ENCODE data around the gene EFCAB8. TPM values are rescaled to one million over a fixed set of nuclear protein-coding genes. Genes with fewer than 3 reads are reported as not detected.
"Not testable (repeated sequence)": the region's sequence is repeated elsewhere in the genome, so short reads cannot be mapped to it uniquely, and the experiment has no call there.

EFCAB8 gene
- total and polyA plus RNA-seq, 4 donors: 0.25 TPM; not detected in 3

DNA sequence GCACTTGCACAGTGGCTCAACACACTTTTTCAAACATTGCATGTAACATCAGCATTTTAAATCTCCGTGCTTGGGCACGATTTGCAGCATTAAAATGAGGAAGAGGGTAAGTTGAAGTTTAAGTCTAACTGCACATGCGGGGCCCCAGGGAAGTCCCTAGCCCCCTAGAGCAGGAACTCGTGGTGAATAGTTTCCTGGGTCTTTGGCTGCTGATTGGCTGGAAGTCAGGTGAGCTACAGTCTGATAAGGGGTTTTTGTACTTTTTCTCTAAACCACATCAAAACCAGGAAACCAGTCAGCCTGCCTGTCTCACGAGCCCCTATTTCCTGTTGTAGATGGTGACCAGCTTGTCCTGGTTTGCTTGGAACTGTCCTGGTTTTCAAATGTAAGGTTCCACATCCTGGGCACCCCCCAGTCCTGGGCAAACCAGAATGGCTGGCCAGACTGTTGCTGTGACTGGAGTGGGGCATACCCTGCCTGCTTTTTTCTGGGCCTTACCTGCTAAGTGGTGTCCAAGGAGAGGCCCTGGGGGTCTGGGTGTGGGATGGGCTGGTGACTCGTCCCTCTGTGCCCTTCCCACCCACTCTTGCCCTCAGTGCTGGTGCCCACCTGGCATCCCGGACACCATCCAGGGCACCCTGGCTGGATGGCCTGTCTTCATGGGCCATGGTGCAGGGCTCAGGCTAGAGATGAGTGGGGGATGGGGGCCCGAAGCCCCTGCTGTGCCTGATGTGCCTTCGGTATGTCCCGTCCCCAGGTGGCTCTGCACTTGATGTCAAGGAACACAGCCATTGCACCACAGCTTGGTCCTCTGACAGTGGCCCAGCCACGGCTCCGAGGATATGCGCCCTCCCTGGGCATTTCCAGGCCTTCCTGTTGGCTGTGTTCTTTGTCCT is 113.7 kb downstream of the EFCAB8 start:
- DNase-seq (ENCODE audit: low spot score): peak; percentile 29
- no peaks in the 10 kb centered on the region for H3K4me1 ChIP-seq (ENCODE audit: control insufficient read depth in 4 of 4, insufficient read depth in 4 of 4, low read length in 3 of 4)
- no peaks in the 10 kb centered on the region for H3K9me3 ChIP-seq (ENCODE audit: control insufficient read depth in 4 of 4, low read length in 3 of 4)
- no peak overlapping the region for H3K4me3 ChIP-seq (ENCODE audit: low read depth in 1 of 3, low read length in 3 of 3)
- no peaks in the 10 kb centered on the region for H3K27me3 ChIP-seq (ENCODE audit: control insufficient read depth in 4 of 4, insufficient read depth in 4 of 4, low read length in 3 of 4)
- no peak overlapping the region for H3K9ac ChIP-seq (ENCODE audit: low read depth in 1 of 2, low read length in 2 of 2)
- no peak for TF ChIP-seq FOXA2 (IDR thresholded peaks at IDR 0.05)
- no peaks in the 10 kb centered on the region for H3K36me3 ChIP-seq (ENCODE audit: control insufficient read depth in 4 of 4, insufficient read depth in 3 of 4, low read depth in 1 of 4, low read length in 3 of 4)
- peak overlapping the region in 1 of 2 donors; percentile 40 for H3K27ac ChIP-seq (ENCODE audit: low read depth in 1 of 2, low read length in 2 of 2)
- 82% methylated on average over 13 of the region's 13 CpGs for WGBS

DNA sequence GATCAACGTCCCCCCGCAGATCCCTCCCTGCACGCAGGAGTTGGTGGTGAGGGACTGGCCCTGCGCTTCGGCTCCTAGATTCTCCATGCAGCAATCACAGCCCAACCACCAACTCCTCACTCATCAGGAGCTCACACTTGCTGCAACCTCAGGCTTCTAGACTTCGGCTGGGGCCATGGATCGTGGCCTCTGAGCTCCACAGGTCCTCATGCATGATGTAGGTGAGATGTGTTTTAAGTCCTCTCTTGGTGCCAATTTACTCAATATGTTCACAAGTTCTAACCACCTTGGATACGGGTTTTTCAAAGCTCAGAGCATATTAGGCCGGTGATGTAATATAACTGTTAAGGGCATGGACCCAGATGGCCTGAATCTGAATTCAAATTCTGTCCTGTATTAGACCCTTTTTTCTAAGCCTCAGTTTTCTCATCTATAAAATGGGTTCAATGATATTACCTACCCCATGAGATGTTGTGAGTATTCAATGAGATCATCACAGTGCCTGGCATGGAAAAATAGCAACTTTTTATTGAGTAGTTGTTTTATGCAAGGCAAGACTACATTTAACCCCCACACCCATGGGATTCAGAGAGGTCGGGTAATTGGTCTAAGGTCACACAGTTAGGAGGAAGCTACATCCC is 114.5 kb downstream of the EFCAB8 start:
- no peak for DNase-seq (ENCODE audit: low spot score)
- no peaks in the 10 kb centered on the region for H3K4me1 ChIP-seq (ENCODE audit: control insufficient read depth in 4 of 4, insufficient read depth in 4 of 4, low read length in 3 of 4)
- no peak overlapping the region for H3K9ac ChIP-seq (ENCODE audit: low read depth in 1 of 2, low read length in 2 of 2)
- H3K27me3 ChIP-seq (ENCODE audit: control insufficient read depth in 4 of 4, insufficient read depth in 4 of 4, low read length in 3 of 4): no peaks in the 10 kb centered on the region
- TF ChIP-seq, protein P1, sequence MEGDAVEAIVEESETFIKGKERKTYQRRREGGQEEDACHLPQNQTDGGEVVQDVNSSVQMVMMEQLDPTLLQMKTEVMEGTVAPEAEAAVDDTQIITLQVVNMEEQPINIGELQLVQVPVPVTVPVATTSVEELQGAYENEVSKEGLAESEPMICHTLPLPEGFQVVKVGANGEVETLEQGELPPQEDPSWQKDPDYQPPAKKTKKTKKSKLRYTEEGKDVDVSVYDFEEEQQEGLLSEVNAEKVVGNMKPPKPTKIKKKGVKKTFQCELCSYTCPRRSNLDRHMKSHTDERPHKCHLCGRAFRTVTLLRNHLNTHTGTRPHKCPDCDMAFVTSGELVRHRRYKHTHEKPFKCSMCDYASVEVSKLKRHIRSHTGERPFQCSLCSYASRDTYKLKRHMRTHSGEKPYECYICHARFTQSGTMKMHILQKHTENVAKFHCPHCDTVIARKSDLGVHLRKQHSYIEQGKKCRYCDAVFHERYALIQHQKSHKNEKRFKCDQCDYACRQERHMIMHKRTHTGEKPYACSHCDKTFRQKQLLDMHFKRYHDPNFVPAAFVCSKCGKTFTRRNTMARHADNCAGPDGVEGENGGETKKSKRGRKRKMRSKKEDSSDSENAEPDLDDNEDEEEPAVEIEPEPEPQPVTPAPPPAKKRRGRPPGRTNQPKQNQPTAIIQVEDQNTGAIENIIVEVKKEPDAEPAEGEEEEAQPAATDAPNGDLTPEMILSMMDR (IDR thresholded peaks at IDR 0.05; ENCODE audit: low read depth, low read length, missing input control): no peak
- no peak for TF ChIP-seq NR2F2 (IDR thresholded peaks at IDR 0.05)
- TF ChIP-seq HNF4A (conservative IDR thresholded peaks at IDR 0.05): no peak
- no peak for TF ChIP-seq YY1 (IDR thresholded peaks at IDR 0.05)
- no peak for TF ChIP-seq RXRA (IDR thresholded peaks at IDR 0.05)
- TF ChIP-seq HNF4G (IDR thresholded peaks at IDR 0.05): no peak
- TF ChIP-seq, protein P2, sequence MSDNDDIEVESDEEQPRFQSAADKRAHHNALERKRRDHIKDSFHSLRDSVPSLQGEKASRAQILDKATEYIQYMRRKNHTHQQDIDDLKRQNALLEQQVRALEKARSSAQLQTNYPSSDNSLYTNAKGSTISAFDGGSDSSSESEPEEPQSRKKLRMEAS (IDR thresholded peaks at IDR 0.05): no peak
- TF ChIP-seq, protein P3, sequence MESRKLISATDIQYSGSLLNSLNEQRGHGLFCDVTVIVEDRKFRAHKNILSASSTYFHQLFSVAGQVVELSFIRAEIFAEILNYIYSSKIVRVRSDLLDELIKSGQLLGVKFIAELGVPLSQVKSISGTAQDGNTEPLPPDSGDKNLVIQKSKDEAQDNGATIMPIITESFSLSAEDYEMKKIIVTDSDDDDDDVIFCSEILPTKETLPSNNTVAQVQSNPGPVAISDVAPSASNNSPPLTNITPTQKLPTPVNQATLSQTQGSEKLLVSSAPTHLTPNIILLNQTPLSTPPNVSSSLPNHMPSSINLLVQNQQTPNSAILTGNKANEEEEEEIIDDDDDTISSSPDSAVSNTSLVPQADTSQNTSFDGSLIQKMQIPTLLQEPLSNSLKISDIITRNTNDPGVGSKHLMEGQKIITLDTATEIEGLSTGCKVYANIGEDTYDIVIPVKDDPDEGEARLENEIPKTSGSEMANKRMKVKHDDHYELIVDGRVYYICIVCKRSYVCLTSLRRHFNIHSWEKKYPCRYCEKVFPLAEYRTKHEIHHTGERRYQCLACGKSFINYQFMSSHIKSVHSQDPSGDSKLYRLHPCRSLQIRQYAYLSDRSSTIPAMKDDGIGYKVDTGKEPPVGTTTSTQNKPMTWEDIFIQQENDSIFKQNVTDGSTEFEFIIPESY (IDR thresholded peaks at IDR 0.05): no peak
- TF ChIP-seq FOXA2 (IDR thresholded peaks at IDR 0.05): no peak
- TF ChIP-seq RAD21 (IDR thresholded peaks at IDR 0.05): no peak
- TF ChIP-seq JUND (IDR thresholded peaks at IDR 0.05): no peak
- no peak for TF ChIP-seq SP1 (IDR thresholded peaks at IDR 0.05)
- TF ChIP-seq EGR1 (IDR thresholded peaks at IDR 0.05; ENCODE audit: low read depth in 2 of 2): no peak
- H3K36me3 ChIP-seq (ENCODE audit: control insufficient read depth in 4 of 4, insufficient read depth in 3 of 4, low read depth in 1 of 4, low read length in 3 of 4): no peaks in the 10 kb centered on the region
- no peaks in the 10 kb centered on the region for H3K9me3 ChIP-seq (ENCODE audit: control insufficient read depth in 4 of 4, low read length in 3 of 4)
- H3K4me3 ChIP-seq (ENCODE audit: low read depth in 1 of 3, low read length in 3 of 3): no peak overlapping the region
- no peak overlapping the region for H3K27ac ChIP-seq (ENCODE audit: low read depth in 1 of 2, low read length in 2 of 2)
- 84% methylated on average over 10 of the region's 10 CpGs for WGBS

DNA sequence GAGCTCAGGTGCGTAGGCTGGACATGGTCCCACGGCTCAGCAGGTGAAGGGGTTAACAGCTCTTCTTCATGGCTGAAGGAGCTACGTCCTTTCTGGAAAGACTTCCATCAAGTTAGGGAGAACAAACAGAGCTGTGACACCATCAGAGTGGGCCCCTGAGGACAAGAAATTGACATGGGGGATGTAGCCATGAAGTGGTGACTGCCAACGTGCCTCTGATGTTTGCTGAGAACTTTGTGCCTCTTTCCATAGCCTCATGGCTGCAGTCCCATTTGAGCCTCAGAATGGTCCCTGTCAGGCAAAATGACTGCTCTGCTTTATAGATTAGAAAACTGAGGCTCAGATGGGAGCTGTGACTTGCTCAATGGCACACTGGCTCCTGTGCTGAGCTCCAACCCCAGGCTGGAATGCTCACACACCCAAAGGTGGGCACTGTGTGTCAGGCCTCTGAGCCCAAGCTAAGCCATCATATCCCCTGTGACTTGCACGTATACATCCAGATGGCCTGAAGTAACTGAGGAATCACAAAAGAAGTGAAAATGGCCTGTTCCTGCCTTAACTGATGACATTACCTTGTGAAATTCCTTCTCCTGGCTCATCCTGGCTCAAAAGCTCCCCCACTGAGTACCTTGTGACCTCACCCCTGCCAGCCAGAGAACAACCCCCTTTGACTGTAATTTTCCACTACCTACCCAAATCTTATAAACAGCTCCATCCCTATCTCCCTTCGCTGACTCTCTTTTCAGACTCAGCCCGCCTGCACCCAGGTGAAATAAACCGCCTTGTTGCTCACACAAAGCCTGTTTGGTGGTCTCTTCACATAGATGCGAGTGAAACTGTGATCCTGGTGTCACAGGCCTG is 115.7 kb downstream of the EFCAB8 start:
- not testable (repeated sequence) for H3K4me1 ChIP-seq (ENCODE audit: control insufficient read depth in 4 of 4, insufficient read depth in 4 of 4, low read length in 3 of 4); DNase-seq (ENCODE audit: low spot score); H3K27me3 ChIP-seq (ENCODE audit: control insufficient read depth in 4 of 4, insufficient read depth in 4 of 4, low read length in 3 of 4); H3K9me3 ChIP-seq (ENCODE audit: control insufficient read depth in 4 of 4, low read length in 3 of 4); H3K27ac ChIP-seq (ENCODE audit: low read depth in 1 of 2, low read length in 2 of 2); H3K4me3 ChIP-seq (ENCODE audit: low read depth in 1 of 3, low read length in 3 of 3); H3K9ac ChIP-seq (ENCODE audit: low read depth in 1 of 2, low read length in 2 of 2); H3K36me3 ChIP-seq (ENCODE audit: control insufficient read depth in 4 of 4, insufficient read depth in 3 of 4, low read depth in 1 of 4, low read length in 3 of 4)
- WGBS: 82% methylated on average over 9 of the region's 9 CpGs

DNA sequence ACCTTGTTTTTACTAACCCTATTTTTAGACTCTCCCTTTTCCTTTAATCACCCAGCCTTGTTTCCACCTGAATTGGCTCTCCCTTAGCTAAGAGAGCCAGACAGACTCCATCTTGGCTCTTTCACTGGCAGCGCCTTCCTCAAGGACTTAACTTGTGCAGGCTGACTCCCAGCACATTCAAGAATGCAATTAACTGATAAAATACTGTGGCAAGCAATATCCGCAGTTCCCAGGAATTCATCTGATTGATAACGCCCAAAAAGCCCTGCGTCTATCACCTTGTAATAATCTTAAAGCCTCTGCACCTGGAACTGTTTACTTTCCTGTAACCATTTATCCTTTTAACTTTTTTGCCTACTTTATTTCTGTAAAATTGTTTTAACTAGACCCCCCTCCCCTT is 116.4 kb downstream of the EFCAB8 start:
- WGBS: 89% methylated on average over 4 of the region's 4 CpGs
- H3K36me3 ChIP-seq (ENCODE audit: control insufficient read depth in 4 of 4, insufficient read depth in 3 of 4, low read depth in 1 of 4, low read length in 3 of 4); H3K9ac ChIP-seq (ENCODE audit: low read depth in 1 of 2, low read length in 2 of 2); H3K4me1 ChIP-seq (ENCODE audit: control insufficient read depth in 4 of 4, insufficient read depth in 4 of 4, low read length in 3 of 4); H3K27ac ChIP-seq (ENCODE audit: low read depth in 1 of 2, low read length in 2 of 2); H3K27me3 ChIP-seq (ENCODE audit: control insufficient read depth in 4 of 4, insufficient read depth in 4 of 4, low read length in 3 of 4); H3K9me3 ChIP-seq (ENCODE audit: control insufficient read depth in 4 of 4, low read length in 3 of 4); H3K4me3 ChIP-seq (ENCODE audit: low read depth in 1 of 3, low read length in 3 of 3); DNase-seq (ENCODE audit: low spot score): not testable (repeated sequence)

Measured in liver (tissue), 9 donors.